GM12891 (cell line): ENCODE data around the gene KRTAP4-8.
"Not testable (repeated sequence)": the region's sequence is repeated elsewhere in the genome, so short reads cannot be mapped to it uniquely, and the experiment has no call there.

Source experiments
- POLR2A ChIP-seq: IDR thresholded peaks from 2 replicates; pipeline ENCODE4 v1.6.1; 2011; ENCODE audit warnings: low read depth, low read length, control low read depth
- POU2F2 ChIP-seq: IDR thresholded peaks from 2 replicates; pipeline ENCODE4 v1.6.1; 2011; ENCODE audit warnings: low read depth, mild to moderate bottlenecking, control low read depth, low read length, moderate library complexity
- SPI1 ChIP-seq: IDR thresholded peaks from 2 replicates; pipeline ENCODE4 v1.6.1; 2011; ENCODE audit warnings: low read depth, low read length, control low read depth

DNA sequence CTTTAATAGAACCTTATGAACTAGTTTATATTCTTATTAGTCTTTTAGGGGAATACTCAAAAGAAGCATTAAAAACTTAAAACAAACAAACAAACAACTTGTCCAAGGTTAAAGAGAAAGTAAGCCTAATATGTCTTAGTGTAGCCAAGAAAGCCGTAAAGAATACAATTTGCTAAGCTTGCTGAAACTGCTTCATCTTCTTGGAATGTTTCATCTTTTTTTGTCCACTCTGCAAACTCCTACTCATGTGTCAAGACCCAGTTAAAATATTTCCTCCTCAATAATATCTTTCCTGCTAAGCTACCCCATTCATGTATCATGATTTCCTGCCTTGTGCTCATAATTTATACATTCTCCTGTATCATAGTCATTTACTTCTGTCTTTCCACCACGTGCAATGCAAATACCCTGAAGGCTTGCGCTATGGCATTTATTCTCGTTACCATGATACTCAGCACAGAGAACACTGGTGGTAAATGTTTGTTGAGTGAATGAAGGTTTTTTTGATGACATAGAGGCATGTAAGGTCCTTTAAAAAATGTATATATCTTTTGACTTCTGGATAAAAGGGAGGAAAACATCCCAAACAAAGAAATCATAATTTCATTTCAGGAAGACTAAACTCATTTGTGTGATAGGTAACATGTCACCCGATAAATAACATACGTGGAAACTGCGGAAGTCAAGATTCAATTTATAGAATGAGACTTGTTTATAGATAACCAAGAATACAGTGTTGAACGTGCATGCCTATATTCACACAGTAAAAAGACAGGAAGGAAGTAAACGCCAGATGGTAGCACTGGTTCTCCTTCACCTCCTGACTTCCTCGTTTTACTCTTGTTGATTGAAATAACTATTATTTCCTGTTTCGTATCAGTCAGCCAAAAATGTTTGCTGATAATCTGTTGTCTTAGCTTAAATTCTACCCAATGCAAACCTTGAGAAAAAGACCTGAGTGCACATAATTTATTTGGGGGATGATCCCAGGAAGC is 22.1 kb upstream of the KRTAP4-8 start:
- TF ChIP-seq SPI1, POLR2A, POU2F2: not testable (repeated sequence)
